Panc1 (cell line): ENCODE data around the gene ATE1. TPM values are rescaled to one million over a fixed set of nuclear protein-coding genes. Genes with fewer than 3 reads are reported as not detected.

Source experiments
- ATAC-seq: fragments of 200-7000 bp; cut with Tn5 transposase; 2 replicates; pipeline ENCODE4 v1.9.1; 2020; ENCODE audit warnings: mild to moderate bottlenecking, moderate library complexity
- BruUV-seq: library from RNA; stranded (reverse); fragments of 400-500 nt; replicated peaks from 2 replicates; lab custom pipeline; 2021; lab: Mats Ljungman, UMichigan
- CTCF ChIA-PET: fragments of 300-600 bp; sonication (Branson Sonifier 250); formaldehyde crosslinking; loops from one replicate; lab custom pipeline; 2022; ENCODE audit warnings: antibody characterized with exemption; lab: Charles Lee
- POLR2A ChIA-PET: fragments of 300-600 bp; sonication (Branson Sonifier 250); formaldehyde crosslinking; loops from one replicate; lab custom pipeline; 2022; ENCODE audit warnings: antibody characterized with exemption; lab: Charles Lee
- DNase-seq: peaks from one replicate; pipeline ENCODE4 v3.0.0-alpha.2; 2010; ENCODE audit warnings: low read depth, low spot score
- H3K27ac ChIP-seq: 2 replicates; pipeline ENCODE4 v1.5.1; 2011; ENCODE audit warnings: mild to moderate bottlenecking, low read length, inconsistent platforms
- H3K27me3 ChIP-seq: fragments of 200-500 bp; sonication (Bioruptor generic); 2 replicates; pipeline ENCODE4 v1.6.0; 2014; ENCODE audit warnings: low read length, inconsistent platforms; ENCODE audit not compliant: control insufficient read depth, insufficient read depth
- H3K36me3 ChIP-seq: fragments of 200-500 bp; sonication (Bioruptor generic); 2 replicates; pipeline ENCODE4 v1.5.1; 2014; ENCODE audit warnings: inconsistent platforms, mild to moderate bottlenecking, low read length, moderate library complexity; ENCODE audit not compliant: control insufficient read depth, insufficient read depth
- H3K4me1 ChIP-seq: 2 replicates; pipeline ENCODE4 v1.5.1; 2011; ENCODE audit warnings: inconsistent platforms, mild to moderate bottlenecking, low read length, moderate library complexity; ENCODE audit not compliant: control insufficient read depth, insufficient read depth
- H3K4me3 ChIP-seq, 2 experiments: 2 replicates each; pipeline ENCODE4 v1.5.1; 2011 to 2012; ENCODE audit warnings: low read depth in 2 of 2, low read length in 2 of 2, mild to moderate bottlenecking in 2 of 2, inconsistent platforms in 1 of 2, moderate library complexity in 1 of 2
- H3K9me3 ChIP-seq: fragments of 200-500 bp; sonication (Bioruptor generic); 2 replicates; pipeline ENCODE4 v1.5.1; 2014; ENCODE audit warnings: low read depth, mild to moderate bottlenecking, inconsistent platforms, low read length, moderate library complexity; ENCODE audit not compliant: control insufficient read depth, insufficient read depth
- CTCF ChIP-seq: fragments of 450-650 bp; IDR thresholded peaks from 2 replicates; pipeline ENCODE4 v1.5.1; 2017; ENCODE audit warnings: mild to moderate bottlenecking
- POLR2AphosphoS5 ChIP-seq: IDR thresholded peaks from 2 replicates; pipeline ENCODE4 v1.6.1; 2012; ENCODE audit warnings: mild to moderate bottlenecking, low read depth, low read length, moderate library complexity
- REST ChIP-seq, 2 experiments: IDR thresholded peaks; 2 replicates each; pipeline ENCODE4 v1.6.1; 2011 to 2012; ENCODE audit warnings: low read depth in 2 of 2, control low read depth in 1 of 2, low read length in 1 of 2, mild to moderate bottlenecking in 1 of 2, moderate library complexity in 1 of 2; ENCODE audit not compliant: insufficient read depth in 1 of 2
- SIN3A ChIP-seq: IDR thresholded peaks from 2 replicates; pipeline ENCODE4 v1.6.1; 2012; ENCODE audit warnings: low read depth, mild to moderate bottlenecking, low read length, moderate library complexity, borderline replicate concordance; ENCODE audit not compliant: insufficient read depth
- TCF7L2 ChIP-seq: IDR thresholded peaks from 2 replicates; pipeline ENCODE4 v1.6.1; 2011; ENCODE audit warnings: mild to moderate bottlenecking, low read depth, low read length, inconsistent platforms
- in situ Hi-C: cut with HindIII; loops from 2 replicates; pipeline ENCODE4 v1.10.0; 2016; ENCODE audit warnings: low sequenced_read_pairs, low pct_unique_long_range_greater_than_20kb
- intact Hi-C: fragments of 100-400 bp; cut with micrococcal nuclease; formaldehyde crosslinking; loops from one replicate; pipeline ENCODE4 v1.10.0; 2022; ENCODE audit not compliant: unreplicated experiment
- total RNA-seq: library from RNA; stranded (reverse); gene quantifications from one replicate; pipeline ENCODE4 v1.2.1, GENCODE V29; 2021; ENCODE audit not compliant: unreplicated experiment

The ATE1 gene
- total RNA-seq, 1 experiment from 2014 or later = 45.5 TPM

- intact Hi-C loops (no loop called here), in situ Hi-C loops (no loop called here)
- Histone ChIP-seq H3K4me1 (no peaks in the 10 kb centered on the region), H3K9me3 (no peaks in the 10 kb centered on the region), H3K36me3 (no peaks in the 10 kb centered on the region), H3K27ac (no peak overlapping the region), H3K27me3 (peaks cover 4% of the 10 kb centered on the region; the same call in 1 of the 2 replicates), H3K4me3 (no peak overlapping the region)
- no TSS peak for BruUV-seq
- ChIA-PET CTCF (no interaction called here), POLR2A (no interaction called here)
- no peak for ATAC-seq
- DNase-seq = no peak
- TF ChIP-seq SIN3A = no peak
- TF ChIP-seq POLR2AphosphoS5 = no peak
- TF ChIP-seq CTCF = no peak
- TF ChIP-seq TCF7L2 = no peak
- no peak for TF ChIP-seq REST (IDR thresholded peaks at IDR 0.05; ENCODE audit: insufficient read depth in 1 of 2, low read depth in 2 of 2, low read length in 1 of 2)
Measured at GRCh38 chr10:121710971-121711370, 216.9 kb downstream of the ATE1 start.

GRCh38 chr10:121710207-121710606 is 217.6 kb downstream of the ATE1 start:
- ChIA-PET POLR2A (no interaction called here), CTCF (no interaction called here)
- no TSS peak for BruUV-seq
- Histone ChIP-seq H3K27me3 (peaks cover 4% of the 10 kb centered on the region; the same call in 1 of the 2 replicates), H3K36me3 (no peaks in the 10 kb centered on the region), H3K4me3 (no peak overlapping the region), H3K9me3 (no peaks in the 10 kb centered on the region), H3K4me1 (no peaks in the 10 kb centered on the region), H3K27ac (no peak overlapping the region)
- TF ChIP-seq POLR2AphosphoS5 = no peak
- TF ChIP-seq CTCF = no peak
- TF ChIP-seq SIN3A = no peak
- TF ChIP-seq TCF7L2 = no peak
- TF ChIP-seq REST (IDR thresholded peaks at IDR 0.05; ENCODE audit: insufficient read depth in 1 of 2, low read depth in 2 of 2, low read length in 1 of 2) = no peak
- ATAC-seq (no peak; the same call in 1 of the 2 replicates), DNase-seq (no peak)
- intact Hi-C loops (no loop called here), in situ Hi-C loops (no loop called here)
